ENCODE data around the gene CISTR.
"Not testable (repeated sequence)": the region's sequence is repeated elsewhere in the genome, so short reads cannot be mapped to it uniquely, and the experiment has no call there.

CISTR gene

GRCh38 chr12:53762793-53763192 is 11.0 kb upstream of the CISTR start:
- not testable (repeated sequence) for DNase-seq (ENCODE audit: low read depth)

DNA sequence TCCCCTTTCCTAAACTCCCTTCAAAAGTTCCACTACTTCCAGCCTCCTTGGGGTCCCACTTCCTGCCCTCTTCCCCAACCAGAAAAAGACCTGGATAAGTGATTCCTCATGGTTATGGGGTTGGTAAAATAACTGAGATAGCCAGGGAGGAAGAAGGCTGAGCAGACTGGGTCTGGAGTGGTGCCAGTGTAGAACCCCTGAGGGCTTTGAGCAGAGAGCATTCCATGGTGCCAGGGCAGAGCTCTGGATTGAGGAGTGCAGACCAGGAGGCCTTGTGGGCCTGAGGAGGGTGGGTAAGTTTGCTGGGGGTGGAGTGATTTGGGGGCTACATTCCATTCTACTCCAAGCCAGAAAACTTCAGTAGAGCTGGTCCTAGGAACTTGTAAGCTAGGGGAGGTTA is 9.5 kb upstream of the CISTR start:
- DNase-seq (ENCODE audit: low read depth), result no peak

DNA sequence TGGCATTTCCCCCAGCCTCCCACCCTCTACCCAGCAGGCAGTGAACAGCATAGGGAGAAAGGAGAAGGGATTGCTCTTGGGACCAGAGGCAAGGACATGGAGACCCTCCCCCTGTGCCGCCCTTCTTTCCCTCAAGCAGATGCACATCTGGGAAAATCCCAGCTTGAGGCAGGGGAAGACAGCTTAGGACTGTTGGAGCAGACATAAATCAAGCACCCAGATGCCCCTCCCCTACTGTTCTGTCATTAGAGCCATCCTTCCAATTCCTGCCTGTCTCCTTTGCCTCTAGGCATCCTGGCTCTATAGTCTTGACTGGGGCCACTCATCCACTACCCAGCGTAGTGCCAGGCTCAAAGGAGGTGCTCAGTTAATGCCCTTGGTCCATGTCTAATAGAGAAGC is 7.5 kb upstream of the CISTR start:
- no peak for DNase-seq (ENCODE audit: low read depth)

DNA sequence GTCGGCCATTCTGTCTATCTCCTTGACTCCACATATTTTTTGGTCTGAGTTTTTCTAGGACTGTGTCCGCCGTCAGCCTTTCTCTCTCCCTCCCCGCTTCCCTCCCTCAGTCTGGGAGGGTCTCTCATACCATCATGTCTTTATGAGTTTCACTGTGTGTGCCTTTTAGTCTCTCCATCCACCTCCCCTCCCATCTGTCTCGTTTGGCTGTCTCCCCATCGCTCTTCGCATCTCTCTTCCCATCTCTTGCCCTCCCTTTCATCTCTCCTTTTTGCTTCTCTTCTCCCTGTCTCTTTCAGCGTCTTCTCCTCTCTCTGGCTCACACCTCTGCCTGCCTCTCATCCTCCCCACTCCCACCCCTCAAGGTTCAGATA is 6.9 kb upstream of the CISTR start:
- no peak for DNase-seq (ENCODE audit: low read depth)

DNA sequence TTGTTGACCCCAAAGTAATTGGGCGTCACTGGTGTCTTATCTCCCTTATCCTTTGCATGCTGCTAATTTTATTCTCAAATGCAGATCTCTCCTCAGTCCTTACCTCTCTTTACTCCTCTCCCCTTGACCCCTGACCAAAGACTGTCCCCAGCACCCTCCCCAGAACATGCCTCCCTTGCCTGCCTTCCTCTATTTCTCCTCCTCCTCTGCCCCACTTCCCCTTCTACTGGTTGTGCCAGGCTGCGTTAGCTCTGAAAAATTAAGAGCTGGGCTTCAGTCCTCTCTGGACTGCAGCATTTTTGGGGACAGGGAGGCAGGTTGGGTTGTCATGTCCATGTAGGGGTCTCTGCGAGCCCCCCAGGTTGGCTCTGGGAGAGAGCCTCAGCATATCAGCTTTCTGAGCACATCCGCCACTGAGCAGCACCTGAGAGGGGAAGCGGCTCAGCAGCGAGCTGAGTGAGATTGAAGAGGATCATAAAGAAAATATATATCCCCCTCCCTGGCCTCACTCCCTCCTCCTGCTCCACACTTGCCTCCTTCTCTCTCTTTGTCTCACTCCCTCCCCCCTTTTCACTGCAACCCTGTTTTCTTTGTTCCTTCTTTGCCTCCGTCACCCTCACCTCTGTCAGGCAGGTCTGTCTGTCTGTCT is 6.4 kb upstream of the CISTR start:
- no peak for DNase-seq (ENCODE audit: low read depth)

- peak; percentile 70 for DNase-seq (ENCODE audit: low read depth)
These were observed 5.5 kb upstream of the CISTR start for GRCh38 chr12:53757101-53757770.

- DNase-seq (ENCODE audit: low read depth), result no peak
These were observed 4.7 kb upstream of the CISTR start for GRCh38 chr12:53756300-53757100.

- no peak for DNase-seq (ENCODE audit: low read depth)
These were observed 4.1 kb upstream of the CISTR start for GRCh38 chr12:53755893-53756292.

- DNase-seq (ENCODE audit: low read depth), result no peak
These were observed 3.7 kb upstream of the CISTR start for GRCh38 chr12:53755451-53755891.

DNA sequence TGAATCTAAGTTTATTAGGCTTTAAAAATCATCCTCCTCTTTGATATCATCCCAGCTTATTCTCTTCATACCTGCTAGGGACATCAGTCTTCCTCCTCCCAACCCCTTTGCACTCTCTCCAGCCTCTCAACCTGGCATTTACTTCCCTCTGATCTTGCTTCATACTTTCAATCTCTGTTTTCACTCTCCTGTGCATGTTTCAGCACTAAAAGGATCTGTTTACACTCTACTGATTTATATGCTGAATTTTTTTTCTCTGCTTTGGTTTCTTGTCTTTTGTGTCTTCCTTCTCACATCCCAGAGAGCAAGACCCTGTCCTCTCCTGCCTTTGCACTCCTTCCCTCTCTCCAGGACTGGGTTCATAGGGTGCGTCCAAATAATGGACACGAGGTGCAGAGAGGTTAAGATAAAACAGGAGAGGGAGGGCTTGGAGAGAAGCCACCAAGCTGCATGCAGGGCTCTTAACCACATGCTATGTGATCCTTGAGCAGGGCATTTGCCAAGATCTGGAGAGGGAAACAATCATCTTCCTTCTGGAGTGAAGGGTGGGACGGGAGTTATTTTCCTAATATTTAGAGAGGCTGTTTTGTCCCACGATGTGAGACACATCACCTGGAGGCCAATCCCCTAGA is 3.0 kb upstream of the CISTR start:
- DNase-seq (ENCODE audit: low read depth), result no peak

GRCh38 chr12:53754188-53754585 is 2.4 kb upstream of the CISTR start:
- no peak for DNase-seq (ENCODE audit: low read depth)

- DNase-seq (ENCODE audit: low read depth), result no peak
These were observed 842 bp upstream of the CISTR start for GRCh38 chr12:53752621-53753020.

GRCh38 chr12:53752192-53752601 is 418 bp upstream of the CISTR start:
- DNase-seq (ENCODE audit: low read depth), result no peak

- no peak for DNase-seq (ENCODE audit: low read depth)
These were observed 905 bp downstream of the CISTR start for GRCh38 chr12:53750812-53751335.

DNA sequence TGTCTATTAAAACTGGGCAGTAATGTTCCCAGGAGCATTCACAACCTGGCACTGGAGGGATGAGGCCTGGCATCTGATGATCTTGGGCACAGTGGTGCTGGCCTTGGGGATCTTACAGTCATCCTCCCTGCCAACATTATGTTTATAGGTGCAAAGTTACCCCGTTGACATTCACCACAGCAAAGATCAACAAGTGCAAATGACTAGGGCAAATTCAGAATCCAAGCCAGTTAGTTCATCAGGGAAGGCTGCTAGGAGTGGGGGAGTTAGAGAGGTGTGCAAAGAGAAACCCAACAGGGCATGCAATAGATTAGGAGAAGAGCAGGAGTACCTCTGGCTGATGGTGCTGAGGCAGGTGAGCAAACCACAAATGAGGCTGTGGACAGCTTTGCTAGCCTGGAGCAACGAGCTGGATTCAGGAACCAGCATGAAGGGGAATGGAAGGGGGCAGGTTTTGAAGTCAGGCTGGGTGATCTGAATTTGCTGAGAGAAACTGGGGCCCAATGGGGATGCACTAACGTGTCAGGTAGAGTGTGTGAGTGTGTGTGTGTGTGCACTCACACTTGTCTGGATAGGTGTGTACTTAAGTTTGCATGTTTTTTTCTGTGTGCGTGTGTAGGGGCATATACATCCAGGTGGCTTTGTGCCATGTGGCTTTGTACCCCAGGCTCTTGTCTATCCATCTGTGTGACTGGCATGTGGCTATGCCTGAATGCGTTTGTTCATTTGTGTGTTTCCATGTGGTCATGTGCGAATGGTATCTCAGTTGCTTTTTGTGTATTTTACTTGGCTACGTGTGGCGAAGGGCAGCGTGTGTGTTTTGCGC is 1.6 kb downstream of the CISTR start:
- no peak for DNase-seq (ENCODE audit: low read depth)

GRCh38 chr12:53748072-53748840 is 3.5 kb downstream of the CISTR start:
- DNase-seq (ENCODE audit: low read depth), result no peak

GRCh38 chr12:53747095-53747494 is 4.7 kb downstream of the CISTR start:
- DNase-seq (ENCODE audit: low read depth), result no peak

- DNase-seq (ENCODE audit: low read depth), result peak; percentile 79
These were observed 5.1 kb downstream of the CISTR start for GRCh38 chr12:53746592-53747092.

DNA sequence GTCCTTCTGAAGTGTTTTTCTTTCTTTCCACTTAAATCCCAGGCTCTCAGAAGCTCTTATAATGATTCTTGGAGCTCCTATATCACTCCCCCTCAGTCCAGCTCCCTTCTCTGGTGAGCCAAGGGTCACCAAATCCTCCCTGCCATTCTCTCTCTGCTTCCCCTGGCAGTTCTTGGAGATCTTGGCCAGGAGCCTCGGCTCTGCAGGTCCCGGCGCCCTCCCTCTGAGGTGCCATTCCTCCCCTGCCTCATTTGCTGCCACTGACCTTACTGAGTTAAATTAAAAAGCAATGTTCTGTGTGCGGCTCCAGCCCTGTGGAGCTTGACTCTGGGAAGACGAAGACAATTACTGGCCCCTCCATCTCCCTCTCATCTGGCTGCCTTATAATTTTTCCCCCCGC is 7.0 kb downstream of the CISTR start:
- no peak for DNase-seq (ENCODE audit: low read depth)

GRCh38 chr12:53744130-53744441 is 7.7 kb downstream of the CISTR start:
- no peak for DNase-seq (ENCODE audit: low read depth)

Measured in stimulated activated CD8-positive, alpha-beta memory T cell treated with anti-CD3 and anti-CD28 coated beads, Interleukin-4, amount 100 ng/mL, for 24 hours (primary cell).